GM19193 (cell line): ENCODE measurements around the gene NFKBIA.
A peak's percentile ranks its signal among the peaks of the same experiment; 100 is the strongest.

Experiments
- POLR2A ChIP-seq: IDR thresholded peaks from 4 replicates; pipeline ENCODE4 v1.6.1; 2011; ENCODE audit not compliant: insufficient read depth, insufficient read length; ENCODE audit errors: extremely low read depth

The NFKBIA gene, protein sequence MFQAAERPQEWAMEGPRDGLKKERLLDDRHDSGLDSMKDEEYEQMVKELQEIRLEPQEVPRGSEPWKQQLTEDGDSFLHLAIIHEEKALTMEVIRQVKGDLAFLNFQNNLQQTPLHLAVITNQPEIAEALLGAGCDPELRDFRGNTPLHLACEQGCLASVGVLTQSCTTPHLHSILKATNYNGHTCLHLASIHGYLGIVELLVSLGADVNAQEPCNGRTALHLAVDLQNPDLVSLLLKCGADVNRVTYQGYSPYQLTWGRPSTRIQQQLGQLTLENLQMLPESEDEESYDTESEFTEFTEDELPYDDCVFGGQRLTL

GRCh38 chr14:35404449-35405303 lies at the start of gene NFKBIA:
Gene NFKBIA (minus strand): TSS chr14:35404749. CDS start chr14:35404644, 105 bp downstream.
- peak; percentile 100 for TF ChIP-seq POLR2A

DNA sequence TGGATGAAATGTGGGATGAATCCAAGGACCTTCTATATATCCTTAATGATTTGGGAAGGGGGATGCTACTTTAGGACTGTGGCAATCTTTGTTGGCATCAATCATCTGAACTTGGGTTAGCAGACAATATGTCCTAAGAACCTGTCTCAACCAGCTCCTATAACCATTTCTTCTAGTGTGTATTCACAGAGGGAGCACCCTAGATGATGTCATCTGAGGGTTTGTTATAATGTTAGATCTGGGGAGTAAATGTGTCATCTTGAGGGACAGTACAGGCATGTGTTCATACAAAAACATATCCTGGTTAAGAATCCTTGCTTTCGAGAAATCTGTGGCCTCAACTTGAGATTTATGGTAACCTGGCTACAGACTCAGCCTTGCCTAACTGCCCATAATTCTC lies 41.9 kb upstream of the NFKBIA start:
- TF ChIP-seq POLR2A, result no peak

DNA sequence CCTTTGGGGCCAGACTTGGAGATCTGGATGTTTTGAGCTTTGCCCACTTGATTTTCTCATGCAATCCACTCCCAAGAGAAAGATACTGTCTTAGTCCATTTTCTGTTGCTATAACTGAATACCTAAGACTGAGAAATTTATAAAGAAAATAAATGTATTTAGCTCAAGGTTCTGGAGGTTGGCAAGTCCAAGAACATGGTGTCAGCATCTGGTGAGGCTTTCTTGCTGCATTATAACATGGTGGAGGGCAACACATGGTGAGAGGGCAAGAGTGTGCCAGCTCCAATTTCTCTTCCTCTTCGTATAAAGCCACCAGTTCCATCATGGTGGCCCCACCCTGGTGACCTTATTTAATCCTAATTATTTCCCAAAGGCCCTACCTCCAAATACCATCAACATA lies 39.6 kb upstream of the NFKBIA start:
- TF ChIP-seq POLR2A, result no peak

GRCh38 chr14:35441160-35441559 lies 36.6 kb upstream of the NFKBIA start:
- no peak for TF ChIP-seq POLR2A

GRCh38 chr14:35438910-35439713 lies 34.6 kb upstream of the NFKBIA start:
- no peak for TF ChIP-seq POLR2A

- no peak for TF ChIP-seq POLR2A
These were observed 30.6 kb upstream of the NFKBIA start for GRCh38 chr14:35435177-35435576.

- TF ChIP-seq POLR2A, result no peak
These were observed 29.3 kb upstream of the NFKBIA start for GRCh38 chr14:35433826-35434225.

GRCh38 chr14:35430459-35431199 lies 26.1 kb upstream of the NFKBIA start:
- no peak for TF ChIP-seq POLR2A

- no peak for TF ChIP-seq POLR2A
These were observed 25.4 kb upstream of the NFKBIA start for GRCh38 chr14:35429951-35430350.

- TF ChIP-seq POLR2A, result no peak
These were observed 21.3 kb upstream of the NFKBIA start for GRCh38 chr14:35425850-35426249.

GRCh38 chr14:35423621-35424020 lies 19.1 kb upstream of the NFKBIA start:
- no peak for TF ChIP-seq POLR2A

- TF ChIP-seq POLR2A, result no peak
These were observed 15.7 kb upstream of the NFKBIA start for GRCh38 chr14:35420036-35420811.

DNA sequence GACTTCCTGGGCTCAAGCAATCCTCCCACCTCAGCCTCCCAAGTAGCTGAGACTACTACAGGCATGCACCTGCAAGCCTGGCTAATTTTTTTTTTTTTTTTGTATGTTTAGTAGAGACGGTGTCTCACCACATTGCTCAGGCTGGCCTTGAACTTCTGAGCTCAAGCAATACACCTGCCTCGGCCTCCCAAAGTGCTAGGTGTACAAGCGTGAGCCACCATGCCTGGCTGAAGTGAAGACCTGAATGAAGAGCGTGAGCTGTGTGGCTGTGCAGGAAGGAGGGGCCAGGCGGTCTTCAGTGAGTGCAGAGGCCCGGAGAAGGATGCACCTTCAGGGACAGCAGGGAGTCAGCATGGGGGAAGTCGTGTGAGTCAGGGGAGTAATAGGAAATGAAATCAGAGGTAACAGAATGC lies 14.9 kb upstream of the NFKBIA start:
- TF ChIP-seq POLR2A, result no peak

GRCh38 chr14:35418093-35418492 lies 13.5 kb upstream of the NFKBIA start:
- no peak for TF ChIP-seq POLR2A

- no peak for TF ChIP-seq POLR2A
These were observed 11.7 kb upstream of the NFKBIA start for GRCh38 chr14:35416108-35416750.
